ENCODE results near the gene MED12L.

MED12L gene

GRCh38 chr3:151290673-151291072 is 205.2 kb downstream of the MED12L start:
- no peak for DNase-seq (ENCODE audit: low spot score)

GRCh38 chr3:151293127-151293526 is 207.7 kb downstream of the MED12L start:
- no peak for DNase-seq (ENCODE audit: low spot score)

GRCh38 chr3:151296226-151296625 is 210.8 kb downstream of the MED12L start:
- no peak for DNase-seq (ENCODE audit: low spot score)

- no peak for DNase-seq (ENCODE audit: low spot score)
These were observed 212.0 kb downstream of the MED12L start for GRCh38 chr3:151297429-151297828.

GRCh38 chr3:151299006-151299405 is 213.5 kb downstream of the MED12L start:
- no peak for DNase-seq (ENCODE audit: low spot score)

GRCh38 chr3:151300539-151300938 is 215.1 kb downstream of the MED12L start:
- no peak for DNase-seq (ENCODE audit: low spot score)

GRCh38 chr3:151301787-151302186 is 216.3 kb downstream of the MED12L start:
- no peak for DNase-seq (ENCODE audit: low spot score)

- no peak for DNase-seq (ENCODE audit: low spot score)
These were observed 218.3 kb downstream of the MED12L start for GRCh38 chr3:151303751-151304150.

- DNase-seq (ENCODE audit: low spot score) = no peak
These were observed 219.8 kb downstream of the MED12L start for GRCh38 chr3:151305060-151305774.

GRCh38 chr3:151305775-151306151 is 220.3 kb downstream of the MED12L start:
- DNase-seq (ENCODE audit: low spot score) = no peak

- DNase-seq (ENCODE audit: low spot score) = no peak
These were observed 220.8 kb downstream of the MED12L start for GRCh38 chr3:151306168-151306810.

- no peak for DNase-seq (ENCODE audit: low spot score)
These were observed 221.7 kb downstream of the MED12L start for GRCh38 chr3:151307131-151307530.

GRCh38 chr3:151307583-151308488 is 222.4 kb downstream of the MED12L start:
- no peak for DNase-seq (ENCODE audit: low spot score)

GRCh38 chr3:151309566-151309965 is 224.1 kb downstream of the MED12L start:
- DNase-seq (ENCODE audit: low spot score) = no peak

GRCh38 chr3:151312972-151313371 is 227.5 kb downstream of the MED12L start:
- no peak for DNase-seq (ENCODE audit: low spot score)

GRCh38 chr3:151314137-151314536 is 228.7 kb downstream of the MED12L start:
- DNase-seq (ENCODE audit: low spot score) = no peak

GRCh38 chr3:151314593-151314992 is 229.1 kb downstream of the MED12L start:
- DNase-seq (ENCODE audit: low spot score) = no peak

- DNase-seq (ENCODE audit: low spot score) = no peak
These were observed 229.7 kb downstream of the MED12L start for GRCh38 chr3:151315136-151315535.

GRCh38 chr3:151315846-151316245 is 230.4 kb downstream of the MED12L start:
- no peak for DNase-seq (ENCODE audit: low spot score)

- DNase-seq (ENCODE audit: low spot score) = no peak
These were observed 231.0 kb downstream of the MED12L start, which contains the start of gene GPR87 for GRCh38 chr3:151316267-151316991. Gene GPR87 (minus strand): TSS chr3:151316820. CDS start chr3:151300100, 16,720 bp downstream.

- no peak for DNase-seq (ENCODE audit: low spot score)
These were observed 232.8 kb downstream of the MED12L start for GRCh38 chr3:151318313-151318712.

- DNase-seq (ENCODE audit: low spot score) = no peak
These were observed 233.5 kb downstream of the MED12L start for GRCh38 chr3:151318991-151319390.

Data from hematopoietic multipotent progenitor cell treated with erythropoietin and hydrocortisone succinate and interleukin-3 and kit ligand, for 17 days (in vitro differentiated cells).